GM18505 (cell line): ENCODE results near the gene SLC51A.
"Not testable (repeated sequence)": the region's sequence is repeated elsewhere in the genome, so short reads cannot be mapped to it uniquely, and the experiment has no call there.

Source experiments
- ATAC-seq: cut with Tn5 transposase; IDR thresholded peaks from one replicate; pipeline ENCODE4 v1.9.1; 2021; ENCODE audit not compliant: unreplicated experiment
- POLR2A ChIP-seq: IDR thresholded peaks from 4 replicates; pipeline ENCODE4 v1.6.1; 2011; ENCODE audit warnings: borderline replicate concordance; ENCODE audit not compliant: insufficient read depth, insufficient read length; ENCODE audit errors: extremely low read depth

The SLC51A gene

DNA sequence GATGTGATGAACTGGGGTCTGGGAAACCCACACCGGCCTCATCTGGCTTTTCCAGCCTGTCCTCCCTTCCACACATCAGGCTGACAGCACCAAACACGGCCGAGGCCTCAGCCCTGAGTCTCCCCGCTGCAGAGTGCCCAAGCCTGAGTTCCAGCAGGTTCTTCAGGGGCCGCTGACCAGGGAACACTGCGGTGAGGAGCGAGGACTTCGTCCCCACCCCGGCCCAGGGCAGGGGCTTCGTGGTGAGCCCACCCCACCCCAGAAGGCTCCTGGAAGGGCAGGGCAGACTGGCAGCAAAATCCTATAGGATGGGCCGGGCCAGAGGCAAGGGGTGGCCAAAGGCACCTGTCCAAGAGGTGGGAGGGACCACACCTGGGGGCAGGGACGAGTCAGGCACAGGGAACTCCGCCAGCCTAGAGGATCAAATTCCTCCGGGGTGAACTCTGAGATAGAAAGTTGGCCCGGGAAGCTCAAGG lies at the start of gene SLC51A:
Gene SLC51A (plus strand): TSS at position 446 of the 476 bp plus-strand sequence. CDS start 179 bp downstream, outside the sequence.
- no peak for TF ChIP-seq POLR2A
- ATAC-seq = no peak

- no peak for ATAC-seq
- TF ChIP-seq POLR2A = no peak
These were observed 49.6 kb upstream of the SLC51A start for GRCh38 chr3:196166741-196167140.

DNA sequence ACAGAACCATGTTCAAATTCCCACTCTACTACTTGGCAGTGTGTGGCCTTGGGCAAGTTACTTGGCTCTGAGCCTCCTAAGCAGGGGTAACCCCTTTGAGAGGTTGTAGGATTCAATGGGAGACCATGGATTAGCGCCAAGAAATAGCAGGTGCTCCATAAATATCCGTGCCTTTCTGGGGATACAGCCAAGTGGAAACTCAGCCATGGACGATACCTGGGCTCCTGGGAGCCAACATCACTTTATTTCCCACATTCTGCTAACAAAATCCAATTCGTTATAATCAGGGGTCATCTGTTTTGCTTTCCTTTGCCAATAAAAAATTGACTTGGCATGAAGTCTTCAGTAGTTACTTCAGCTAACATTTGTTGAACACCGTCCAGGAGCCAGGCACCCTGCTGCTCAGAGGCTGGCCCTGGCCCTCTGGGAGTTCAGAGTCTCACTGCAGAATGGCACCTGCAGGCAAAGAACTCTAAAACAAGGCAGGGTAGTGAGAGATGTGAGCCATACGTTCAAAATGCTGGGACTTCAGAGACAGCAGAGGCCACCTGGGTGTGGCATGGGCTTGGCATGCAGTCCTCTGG lies 47.4 kb upstream of the SLC51A start:
- no peak for TF ChIP-seq POLR2A
- no peak for ATAC-seq

GRCh38 chr3:196169836-196170240 lies 46.5 kb upstream of the SLC51A start:
- no peak for TF ChIP-seq POLR2A
- ATAC-seq = no peak

- ATAC-seq = not testable (repeated sequence)
These were observed 46.0 kb upstream of the SLC51A start for GRCh38 chr3:196170296-196170695.

DNA sequence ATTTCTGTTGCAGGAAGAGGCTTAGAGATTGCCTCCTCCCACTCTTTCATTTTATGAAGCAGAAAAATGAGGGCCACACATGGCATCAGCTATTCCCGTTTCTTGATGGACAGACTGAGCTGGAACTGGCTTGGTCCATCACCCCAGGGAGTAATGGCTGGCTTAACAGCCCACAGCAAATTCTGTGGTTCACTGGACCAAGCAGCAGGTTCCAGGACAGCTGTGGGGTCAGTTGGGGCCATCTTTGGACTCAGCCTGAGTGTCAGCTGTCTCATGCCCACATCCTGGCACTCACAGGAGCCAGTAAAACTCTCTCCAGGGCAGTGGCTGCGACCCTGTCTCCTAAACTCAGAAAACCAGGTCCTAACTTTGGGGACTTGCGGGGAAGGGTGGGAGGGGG lies 41.7 kb upstream of the SLC51A start:
- TF ChIP-seq POLR2A = no peak
- no peak for ATAC-seq

DNA sequence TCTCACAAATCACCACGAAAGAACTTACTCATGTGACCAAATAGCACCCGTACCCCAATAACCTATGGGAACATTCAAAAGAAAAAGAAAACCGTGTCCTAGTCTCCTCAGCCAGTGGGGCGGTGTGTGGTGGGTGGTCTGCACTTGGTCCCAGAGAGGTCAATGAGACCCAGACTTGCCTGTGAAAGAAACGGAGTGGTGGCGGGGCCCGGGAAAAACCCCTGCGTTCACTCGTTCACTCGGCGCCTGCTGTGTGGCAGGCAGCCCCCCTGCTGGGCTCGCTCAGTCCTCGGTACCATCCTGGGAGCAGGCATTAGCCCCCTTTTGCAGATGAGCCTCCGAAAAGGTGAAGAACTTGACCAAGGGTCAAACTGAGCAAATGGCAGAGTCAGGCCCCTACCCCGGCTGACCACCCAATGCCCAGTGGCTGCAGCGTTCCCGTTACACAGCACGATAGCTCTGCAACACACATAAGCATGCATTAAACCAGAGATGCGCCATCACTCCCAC lies 41.2 kb upstream of the SLC51A start:
- ATAC-seq = no peak
- TF ChIP-seq POLR2A = no peak

- no peak for TF ChIP-seq POLR2A
- no peak for ATAC-seq
These were observed 40.6 kb upstream of the SLC51A start for GRCh38 chr3:196175722-196176121.

DNA sequence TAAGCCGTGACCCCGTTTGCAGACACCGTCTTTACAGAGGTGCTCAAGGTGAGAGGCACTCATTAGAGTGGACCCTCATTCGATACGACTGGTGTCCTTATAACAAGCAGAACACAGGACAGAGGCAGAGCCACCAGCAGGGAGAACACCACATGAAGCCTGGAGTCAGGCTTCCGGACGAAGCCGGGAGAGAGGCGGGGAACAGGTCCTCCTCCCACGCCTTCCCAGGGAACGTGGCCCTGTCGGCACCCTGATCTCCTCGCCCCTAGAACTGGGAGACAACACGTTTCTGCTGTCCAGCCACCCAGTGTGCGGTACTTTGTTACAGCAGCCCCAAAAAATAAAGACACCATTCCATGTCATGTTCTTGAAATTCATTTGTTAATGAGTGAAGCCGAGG lies 38.8 kb upstream of the SLC51A start:
- ATAC-seq = no peak
- no peak for TF ChIP-seq POLR2A

GRCh38 chr3:196177967-196178366 lies 38.4 kb upstream of the SLC51A start:
- ATAC-seq = no peak
- no peak for TF ChIP-seq POLR2A

- TF ChIP-seq POLR2A = no peak
- ATAC-seq = no peak
These were observed 37.3 kb upstream of the SLC51A start for GRCh38 chr3:196178993-196179379.

DNA sequence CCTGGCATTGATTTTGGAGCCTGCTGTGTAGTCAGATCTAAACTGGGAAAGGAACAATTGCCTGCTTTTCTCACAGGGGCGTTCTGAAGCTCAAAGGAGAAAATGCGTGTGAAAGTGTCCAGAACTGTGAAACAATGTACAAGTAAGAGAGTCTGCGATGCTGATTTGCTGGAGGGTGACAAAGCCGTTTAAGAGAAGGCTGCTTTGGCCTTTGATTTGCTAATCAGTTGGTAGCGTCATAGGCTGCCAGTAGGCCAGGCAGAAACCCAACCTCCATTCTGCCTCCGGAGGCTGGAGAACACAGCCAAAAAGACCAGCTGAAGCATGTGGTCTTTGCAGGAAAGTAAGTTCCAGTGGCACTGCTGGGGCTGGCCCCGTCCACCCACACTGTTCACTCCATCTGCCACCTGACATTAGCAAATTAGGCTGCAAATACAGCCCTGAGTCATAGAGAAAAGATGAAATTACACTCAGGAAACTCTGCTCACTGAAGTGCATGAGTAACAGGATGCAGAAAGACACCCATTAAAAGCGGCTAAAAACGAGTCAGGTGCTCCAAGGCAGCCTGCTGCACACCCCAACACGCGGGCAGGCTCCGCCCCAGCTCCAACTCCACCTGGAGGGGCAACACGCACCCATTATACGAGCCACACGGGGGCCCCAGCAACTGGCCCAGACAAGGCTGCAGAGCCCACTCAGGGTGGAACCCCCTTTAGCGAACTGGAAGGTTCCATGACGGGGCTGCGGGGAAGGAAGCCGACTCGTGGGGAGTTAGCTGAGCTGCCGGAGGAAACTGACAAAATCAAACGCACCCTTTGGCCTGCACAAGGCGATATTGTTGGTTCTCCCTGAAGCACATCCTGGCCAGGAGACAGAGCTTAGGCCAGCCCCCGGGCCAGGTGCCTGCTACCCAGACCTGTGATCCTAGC lies 36.7 kb upstream of the SLC51A start:
- TF ChIP-seq POLR2A = peak; percentile 69
- peak; percentile 67 for ATAC-seq

GRCh38 chr3:196180346-196180745 lies 36.0 kb upstream of the SLC51A start:
- ATAC-seq = no peak
- TF ChIP-seq POLR2A = no peak

DNA sequence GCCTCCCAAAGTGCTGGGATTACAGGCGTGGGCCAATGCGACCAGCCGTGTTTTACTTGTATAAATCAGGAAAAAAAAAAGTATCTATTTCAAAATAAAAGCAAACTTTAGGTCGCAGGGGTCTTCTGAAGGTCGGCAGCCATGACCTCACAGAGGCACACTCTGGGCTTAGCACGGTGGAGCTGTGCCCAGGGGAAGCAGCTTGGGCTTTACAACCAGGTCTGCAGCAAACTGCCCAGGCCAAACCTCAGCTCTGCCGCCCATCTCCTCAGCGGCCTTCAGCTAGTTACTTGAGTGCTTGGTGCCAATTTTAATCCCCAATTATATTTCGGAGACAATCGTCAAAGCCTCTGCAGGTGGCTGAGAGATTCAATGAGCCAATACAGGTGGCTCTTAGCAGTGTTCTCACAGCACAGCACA lies 35.2 kb upstream of the SLC51A start:
- ATAC-seq = no peak
- no peak for TF ChIP-seq POLR2A

DNA sequence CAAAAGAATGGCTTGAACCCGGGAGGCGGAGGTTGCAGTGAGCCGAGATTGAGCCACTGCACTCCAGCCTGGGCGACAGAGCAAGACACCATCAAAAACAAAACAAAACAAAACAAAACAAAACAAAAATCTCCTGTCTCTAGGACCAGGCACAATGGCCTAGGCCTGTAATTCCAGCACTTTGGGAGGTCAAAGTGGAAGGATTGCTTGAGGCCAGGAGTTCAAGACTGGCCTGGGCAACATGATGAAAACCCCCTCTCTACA lies 32.2 kb upstream of the SLC51A start:
- ATAC-seq = not testable (repeated sequence)
